DND-41 (cell line): Measurements from ENCODE around the gene NME3.

ENCODE experiments used
- CTCF ChIP-seq: IDR thresholded peaks from 2 replicates; pipeline ENCODE4 v1.5.1; 2012; ENCODE audit warnings: borderline replicate concordance, low read length, moderate library complexity, mild to moderate bottlenecking; ENCODE audit not compliant: poor library complexity, severe bottlenecking; ENCODE audit errors: extremely low read depth
- EZH2 ChIP-seq: IDR thresholded peaks from 3 replicates; pipeline ENCODE4 v1.6.1; 2012; ENCODE audit warnings: borderline replicate concordance, low read depth, mild to moderate bottlenecking, moderate library complexity, low read length, inconsistent platforms; ENCODE audit not compliant: severe bottlenecking

GRCh38 chr16:1817276-1817589 is 45.9 kb upstream of the NME3 start:
- TF ChIP-seq EZH2: no peak
- no peak for TF ChIP-seq CTCF
